Lower lobe of right lung (tissue), 2 donors: ENCODE results near the gene SUSD3. TPM values are rescaled to one million over a fixed set of nuclear protein-coding genes. Genes with fewer than 3 reads are reported as not detected.

ENCODE experiments used
- ATAC-seq, 2 donors: fragments of 200-7000 bp; cut with Tn5 transposase; one replicate each; pipeline ENCODE4 v1.9.1; 2020 to 2022; ENCODE audit warnings: mild to moderate bottlenecking in 2 of 2, moderate library complexity in 2 of 2
- DNase-seq: peaks from one replicate; pipeline ENCODE4 v3.0.0-alpha.2; 2020
- H3K27ac ChIP-seq: fragments of 200-600 bp; one replicate; pipeline ENCODE4 v1.8.0; 2022
- H3K27me3 ChIP-seq: fragments of 200-600 bp; one replicate; pipeline ENCODE4 v1.8.0; 2022; ENCODE audit warnings: low read depth
- H3K36me3 ChIP-seq: fragments of 200-600 bp; one replicate; pipeline ENCODE4 v1.8.0; 2022; ENCODE audit warnings: mild to moderate bottlenecking
- H3K4me1 ChIP-seq: fragments of 200-600 bp; one replicate; pipeline ENCODE4 v1.8.0; 2022
- H3K4me3 ChIP-seq: fragments of 200-600 bp; one replicate; pipeline ENCODE4 v1.8.0; 2022; ENCODE audit warnings: mild to moderate bottlenecking
- H3K9me3 ChIP-seq: fragments of 200-600 bp; one replicate; pipeline ENCODE4 v1.8.0; 2022
- intact Hi-C: fragments of 100-400 bp; cut with DNase I; formaldehyde crosslinking; loops from one replicate; pipeline ENCODE4 v1.11.0; 2022
- total RNA-seq: library from RNA; stranded (reverse); fragmentation: NEBNext Ultra II Directional; extraction: Animal tissue kit (Norgen Biotek cat#: 25700); gene quantifications from one replicate; pipeline ENCODE4 v1.2.1, GENCODE V29; 2021
- TF ChIP-seq, protein P1 (sequence below): fragments of 200-600 bp; IDR thresholded peaks from one replicate; pipeline ENCODE4 v1.8.0; 2022; ENCODE audit warnings: antibody characterized with exemption, mild to moderate bottlenecking
- donor health status: DM: no; HTN: yes; CAD: no; lungs with severe emphysema.

SUSD3 gene
- total RNA-seq, 1 donor from 2014 or later, result 5.3 TPM

DNA sequence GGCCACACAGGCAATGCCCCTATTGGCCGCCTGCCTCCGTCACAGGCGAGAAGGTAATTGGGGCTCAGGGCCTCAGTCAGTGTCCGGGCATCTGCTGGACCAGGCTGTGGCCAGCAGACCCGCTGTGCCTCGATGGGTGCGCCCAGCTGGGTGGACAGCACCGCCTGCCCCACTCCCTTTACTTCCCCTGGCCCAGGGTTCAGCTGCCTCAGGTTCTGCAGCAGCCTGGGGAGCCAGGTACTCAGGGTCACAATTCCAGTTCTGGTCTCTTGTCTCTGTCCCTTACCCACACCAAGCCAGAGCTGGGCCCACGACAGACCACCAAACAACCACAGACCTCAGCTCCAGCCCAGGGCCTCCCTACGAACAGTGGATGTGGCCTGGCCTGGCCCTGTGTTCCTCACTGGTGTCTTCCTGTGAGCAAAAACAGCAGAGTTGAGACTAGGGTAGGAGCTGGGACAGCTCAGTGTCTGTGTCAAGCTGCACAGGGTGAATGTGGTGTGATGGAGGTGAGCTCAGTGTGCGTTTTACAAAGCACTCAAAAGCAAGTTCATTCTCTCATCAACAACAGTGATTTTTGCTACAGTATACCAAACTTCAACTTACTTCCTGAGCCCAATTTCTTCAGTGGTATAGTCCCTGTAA, 33.4 kb upstream of the SUSD3 start:
- TF ChIP-seq, protein P1, sequence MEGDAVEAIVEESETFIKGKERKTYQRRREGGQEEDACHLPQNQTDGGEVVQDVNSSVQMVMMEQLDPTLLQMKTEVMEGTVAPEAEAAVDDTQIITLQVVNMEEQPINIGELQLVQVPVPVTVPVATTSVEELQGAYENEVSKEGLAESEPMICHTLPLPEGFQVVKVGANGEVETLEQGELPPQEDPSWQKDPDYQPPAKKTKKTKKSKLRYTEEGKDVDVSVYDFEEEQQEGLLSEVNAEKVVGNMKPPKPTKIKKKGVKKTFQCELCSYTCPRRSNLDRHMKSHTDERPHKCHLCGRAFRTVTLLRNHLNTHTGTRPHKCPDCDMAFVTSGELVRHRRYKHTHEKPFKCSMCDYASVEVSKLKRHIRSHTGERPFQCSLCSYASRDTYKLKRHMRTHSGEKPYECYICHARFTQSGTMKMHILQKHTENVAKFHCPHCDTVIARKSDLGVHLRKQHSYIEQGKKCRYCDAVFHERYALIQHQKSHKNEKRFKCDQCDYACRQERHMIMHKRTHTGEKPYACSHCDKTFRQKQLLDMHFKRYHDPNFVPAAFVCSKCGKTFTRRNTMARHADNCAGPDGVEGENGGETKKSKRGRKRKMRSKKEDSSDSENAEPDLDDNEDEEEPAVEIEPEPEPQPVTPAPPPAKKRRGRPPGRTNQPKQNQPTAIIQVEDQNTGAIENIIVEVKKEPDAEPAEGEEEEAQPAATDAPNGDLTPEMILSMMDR, result no peak
- Histone ChIP-seq H3K9me3 (no peaks in the 10 kb centered on the region), H3K36me3 (peaks cover 34% of the 10 kb centered on the region), H3K27ac (no peak overlapping the region), H3K27me3 (no peaks in the 10 kb centered on the region), H3K4me1 (peaks cover 8% of the 10 kb centered on the region), H3K4me3 (no peak overlapping the region)
- intact Hi-C loops, result no loop called here
- ATAC-seq (no peak), DNase-seq (no peak)

DNA sequence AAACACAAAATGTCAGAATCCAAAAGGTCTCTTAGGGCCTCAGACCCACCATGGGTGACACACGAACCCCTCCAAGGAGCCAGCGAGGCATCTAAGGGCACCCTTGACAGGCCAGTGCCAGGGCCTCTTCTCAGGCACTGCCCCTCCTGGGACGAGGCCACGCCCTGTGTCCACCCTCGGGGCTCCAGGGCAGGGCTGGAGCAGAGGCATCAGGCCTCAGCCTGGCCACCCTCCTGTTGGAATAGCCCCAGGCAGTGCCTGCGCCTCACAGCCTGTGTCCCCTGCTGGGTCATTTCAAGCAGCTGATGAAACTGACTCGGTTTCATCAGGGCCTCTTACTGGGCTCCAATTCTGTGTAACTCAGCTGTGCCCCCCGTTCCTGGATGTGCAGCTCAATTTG, 32.8 kb upstream of the SUSD3 start:
- DNase-seq (no peak), ATAC-seq (peak in 1 of 2 donors; percentile 5)
- Histone ChIP-seq H3K4me3 (no peak overlapping the region), H3K27ac (no peak overlapping the region), H3K27me3 (no peaks in the 10 kb centered on the region), H3K9me3 (no peaks in the 10 kb centered on the region), H3K4me1 (peaks cover 8% of the 10 kb centered on the region), H3K36me3 (peaks cover 28% of the 10 kb centered on the region)
- TF ChIP-seq, protein P1, result no peak
- intact Hi-C loops, result no loop called here

DNA sequence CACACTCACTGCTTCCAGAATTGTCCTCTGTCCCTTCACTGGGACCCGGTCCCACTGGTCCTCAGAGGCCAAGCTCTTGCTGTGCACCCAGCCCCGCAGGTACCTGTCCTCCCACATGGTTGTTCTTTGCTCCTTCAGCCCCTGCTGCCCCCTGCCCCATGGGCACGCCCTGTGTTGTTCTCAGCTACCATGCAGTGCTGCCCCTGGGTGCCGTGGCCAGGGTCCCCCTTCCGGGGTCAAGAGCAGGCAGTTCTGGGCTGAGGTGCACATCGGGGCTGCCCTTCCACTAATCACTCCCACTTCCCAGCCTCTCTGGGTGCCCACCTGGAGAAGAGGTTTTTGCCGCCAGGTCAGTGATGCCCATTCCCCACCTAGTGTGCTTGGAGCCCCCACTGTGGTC, 31.9 kb upstream of the SUSD3 start:
- ATAC-seq, result no peak

GRCh38 chr9:93027750-93028149, 30.8 kb upstream of the SUSD3 start:
- intact Hi-C loops, result no loop called here
- TF ChIP-seq, protein P1, result no peak
- ATAC-seq, result no peak
- DNase-seq, result no peak
- no peak overlapping the region for H3K4me3 ChIP-seq
- H3K27me3 ChIP-seq, result no peaks in the 10 kb centered on the region
- H3K9me3 ChIP-seq, result no peaks in the 10 kb centered on the region
- peaks cover 13% of the 10 kb centered on the region for H3K4me1 ChIP-seq
- peaks cover 8% of the 10 kb centered on the region for H3K36me3 ChIP-seq
- no peak overlapping the region for H3K27ac ChIP-seq

More for the DNA sequence above, 31.9 kb upstream of the SUSD3 start:
- Histone ChIP-seq H3K27me3 (no peaks in the 10 kb centered on the region), H3K36me3 (peaks cover 19% of the 10 kb centered on the region), H3K27ac (no peak overlapping the region), H3K4me3 (no peak overlapping the region), H3K4me1 (peaks cover 13% of the 10 kb centered on the region), H3K9me3 (no peaks in the 10 kb centered on the region)
- no peak for DNase-seq
- TF ChIP-seq, protein P1, result no peak
- intact Hi-C loops, result no loop called here

DNA sequence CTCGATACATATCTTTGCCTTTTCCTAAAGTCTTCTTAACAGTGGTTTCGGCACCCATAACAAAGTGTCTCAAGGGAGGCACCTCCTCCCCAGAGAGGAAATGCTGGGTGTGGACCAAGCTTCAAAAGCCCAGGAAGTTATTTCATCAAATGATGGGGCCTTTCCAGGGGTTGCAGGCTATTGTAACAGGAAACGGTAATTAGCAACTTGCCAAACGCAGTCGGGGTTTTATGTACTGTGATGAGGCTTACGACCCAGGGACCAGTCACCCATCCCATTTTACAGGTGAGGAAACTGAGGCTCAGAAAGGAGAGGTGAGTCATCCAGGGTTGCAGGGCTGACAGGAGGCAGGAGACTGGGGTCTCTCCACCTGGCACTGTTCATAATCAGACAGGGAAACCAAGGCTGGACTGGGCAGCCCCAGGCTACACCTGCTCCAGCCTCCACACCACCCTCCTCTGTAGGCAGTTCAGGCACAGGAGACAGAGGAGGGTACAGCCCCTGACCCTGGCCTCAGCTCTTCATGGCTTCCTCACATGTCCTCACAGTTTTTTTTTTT, 30.0 kb upstream of the SUSD3 start:
- H3K9me3 ChIP-seq, result no peaks in the 10 kb centered on the region
- H3K27me3 ChIP-seq, result no peaks in the 10 kb centered on the region
- H3K4me1 ChIP-seq, result peaks cover 13% of the 10 kb centered on the region
- ATAC-seq, result peak; percentile 31 to 54
- no peak for DNase-seq
- no peak overlapping the region for H3K4me3 ChIP-seq
- no peaks in the 10 kb centered on the region for H3K36me3 ChIP-seq
- no peak overlapping the region for H3K27ac ChIP-seq
- intact Hi-C loops, result no loop called here
- TF ChIP-seq, protein P1, result no peak
